ENCODE results near the gene CCDC12.

GRCh38 chr3:46950650-46951241, 25.8 kb downstream of the CCDC12 start:
- TF ChIP-seq CTCF (IDR thresholded peaks at IDR 0.05) (no peak), POLR2A (IDR thresholded peaks at IDR 0.05) (no peak)

All from adrenal gland (tissue), 5 donors.